Heart right ventricle (tissue), 16 donors: ENCODE data around the gene MIF4GD. TPM values are rescaled to one million over a fixed set of nuclear protein-coding genes. Genes with fewer than 3 reads are reported as not detected.

ENCODE experiments used
- ATAC-seq, 8 donors: fragments of 200-7000 bp; cut with Tn5 transposase; one replicate each; pipeline ENCODE4 v1.9.1; 2020; ENCODE audit warnings: mild to moderate bottlenecking in 8 of 8, moderate library complexity in 8 of 8, moderate number of reproducible peaks in 1 of 8
- DNase-seq, 2 donors: peaks; one replicate each; pipeline ENCODE4 v3.0.0-alpha.2; 2020
- H3K27ac ChIP-seq, 10 donors: fragments of 200-600 bp; sonication (generic) in 2 of 10; one replicate each; pipeline versions ENCODE4 v1.5.0 to v1.8.0; 2020 to 2022; ENCODE audit warnings: mild to moderate bottlenecking in 3 of 10
- H3K27me3 ChIP-seq, 7 donors: fragments of 200-600 bp; one replicate each; pipeline ENCODE4 v1.8.0; 2021 to 2022; ENCODE audit warnings: mild to moderate bottlenecking in 2 of 7
- H3K36me3 ChIP-seq, 9 donors: fragments of 200-600 bp; sonication (generic) in 1 of 9; one replicate each; pipeline versions ENCODE4 v1.5.0 to v1.8.0; 2020 to 2022; ENCODE audit warnings: mild to moderate bottlenecking in 2 of 9
- H3K4me1 ChIP-seq, 9 donors: fragments of 200-600 bp; sonication (generic) in 1 of 9; one replicate each; pipeline versions ENCODE4 v1.5.0 to v1.8.0; 2020 to 2022; ENCODE audit warnings: mild to moderate bottlenecking in 4 of 9
- H3K4me3 ChIP-seq, 10 donors: fragments of 200-600 bp; sonication (generic) in 2 of 10; one replicate each; pipeline versions ENCODE4 v1.5.0 to v1.8.0; 2020 to 2022; ENCODE audit warnings: mild to moderate bottlenecking in 7 of 10, moderate library complexity in 2 of 10
- H3K9me3 ChIP-seq, 11 donors: fragments of 200-600 bp in 10 of 11; sonication (generic) in 2 of 11; one replicate each; pipeline versions ENCODE4 v1.5.0 to v1.8.0; 2013 to 2022; ENCODE audit warnings: mild to moderate bottlenecking in 2 of 11, control low read depth in 1 of 11, moderate library complexity in 1 of 11
- CTCF ChIP-seq, 9 donors: fragments of 200-600 bp; sonication (generic) in 2 of 9; IDR thresholded peaks; one replicate each; pipeline versions ENCODE4 v1.5.0 to v1.8.0; 2021 to 2022; ENCODE audit warnings: antibody characterized with exemption in 9 of 9, mild to moderate bottlenecking in 5 of 9, moderate library complexity in 1 of 9
- WGBS, 2 donors: extraction: QIAGEN DNeasy Blood & Tissue Kit; methylation state at CpG; one replicate each; pipeline ENCODE4 v1.1.7; 2013; ENCODE audit warnings: inconsistent platforms in 1 of 2; 5-methylcytosine and 5-hydroxymethylcytosine counted together
- intact Hi-C, 10 donors: fragments of 100-400 bp; cut with DNase I; formaldehyde crosslinking; loops; one replicate each; pipeline versions ENCODE4 v1.11.1 to v1.14.2; 2022
- polyA plus RNA-seq, 2 donors: library from polyadenylated mRNA; stranded (reverse); fragments of 200-250 nt; gene quantifications; one replicate each; pipeline ENCODE4 v1.2.3, GENCODE V29; 2013
- total RNA-seq, 10 donors: library from RNA; stranded (reverse); fragmentation: NEBNext Ultra II Directional in 3 of 10; extraction: Animal tissue kit (Norgen Biotek cat#: 25700) in 3 of 10; gene quantifications; one replicate each; pipeline versions ENCODE4 v1.2.1 to v1.2.4, GENCODE V29; 2021 to 2023
- donor health status: Arrhythmogenic right ventricular cardiomyopathy.
- donor health status: ischemic (EF 13 %, LVEDD 7.1; RV severe dilation, severe dysfunction).
- donor health status: healthy with polysubstance abuse.
- donor health status: DM: no; HTN: yes; CAD: no.
- donor health status: DM: no; HTN: no; CAD: no.
- donor health status: ischemic (EF 25% LVEDD 6.9; RV normal size, moderate dysfunction).
- donor health status: ischemic (EF 25% LVEDD 5.7; RV mildly dilated, moderate dysfunction).
- donor health status: healthy.
- donor health status: DM: yes; HTN: yes; CAD: no.
- donor health status: Ischemic cardiomyopathy.
- donor health status: ischemic (EF 35%, LVEDD 5.7; RV mildly dilated, moderate dysfunction).
- donor health status: nonischemic (EF 11% LVEDD 7.7; RV severe dilation, severe dysfunction).
- donor health status: DM: yes; HTN: yes; CAD: no.
- donor health status: PGD.
- donor health status: ischemic (EF 29% LVEDD 5.4; RV normal size, mild dysfunction).
- donor health status: nonischemic (EF 23%, LVEDD 6.1; RV moderate dilation, normal function).

Gene MIF4GD
- total and polyA plus RNA-seq, 12 donors, result 7.5 to 27.7 (median 15.6) TPM

GRCh38 chr17:75238020-75238580 is 32.9 kb downstream of the MIF4GD start:
- ATAC-seq (peak in 1 of 8 donors; percentile 4), DNase-seq (no peak)
- no peak for TF ChIP-seq CTCF (IDR thresholded peaks at IDR 0.05)
- H3K4me3 ChIP-seq, result no peak overlapping the region
- H3K27me3 ChIP-seq, result no peaks in the 10 kb centered on the region
- peak overlapping the region in 4 of 10 donors; percentile 7 to 55 (median 26) for H3K27ac ChIP-seq
- no peaks in the 10 kb centered on the region for H3K9me3 ChIP-seq
- 78 to 81% methylated on average over 11 of the region's 11 CpGs for WGBS, 2 donors
- peaks cover 0 to 29% (median 24%) of the 10 kb centered on the region in 9 donors for H3K4me1 ChIP-seq
- intact Hi-C loops, result no loop called here
- peaks cover 0 to 100% (median 44%) of the 10 kb centered on the region in 9 donors for H3K36me3 ChIP-seq

- H3K4me1 ChIP-seq, result peaks cover 0 to 29% (median 19%) of the 10 kb centered on the region in 9 donors
- H3K27ac ChIP-seq, result peak overlapping the region in 6 of 10 donors; percentile 9 to 55 (median 22)
- no peak for DNase-seq
- TF ChIP-seq CTCF (IDR thresholded peaks at IDR 0.05), result no peak
- H3K36me3 ChIP-seq, result peaks cover 0 to 100% (median 44%) of the 10 kb centered on the region in 9 donors
- intact Hi-C loops, result no loop called here
- H3K9me3 ChIP-seq, result no peaks in the 10 kb centered on the region
- ATAC-seq, result peak in 6 of 8 donors; percentile 13 to 75 (median 58)
- no peak overlapping the region for H3K4me3 ChIP-seq
- no peaks in the 10 kb centered on the region for H3K27me3 ChIP-seq
- 56 to 63% methylated on average over 12 of the region's 12 CpGs for WGBS, 2 donors
Measured at GRCh38 chr17:75237100-75238014, 33.7 kb downstream of the MIF4GD start.

- DNase-seq, result no peak
- ATAC-seq, result no peak
- Histone ChIP-seq H3K27me3 (no peaks in the 10 kb centered on the region), H3K4me1 (peaks cover 0 to 13% (median 9%) of the 10 kb centered on the region in 9 donors), H3K27ac (no peak overlapping the region), H3K4me3 (no peak overlapping the region), H3K9me3 (no peaks in the 10 kb centered on the region), H3K36me3 (peaks cover 0 to 100% (median 45%) of the 10 kb centered on the region in 9 donors)
- intact Hi-C loops, result no loop called here
- no peak for TF ChIP-seq CTCF (IDR thresholded peaks at IDR 0.05)
- WGBS, 2 donors, result 95% methylated on average over 13 of the region's 13 CpGs
Measured at GRCh38 chr17:75232786-75233185, 38.2 kb downstream of the MIF4GD start.

- no peak for DNase-seq
- ATAC-seq, result no peak
- Histone ChIP-seq H3K9me3 (no peaks in the 10 kb centered on the region), H3K4me3 (no peak overlapping the region), H3K36me3 (peaks cover 0 to 100% (median 40%) of the 10 kb centered on the region in 9 donors), H3K4me1 (peaks cover 0 to 15% (median under 1%) of the 10 kb centered on the region in 9 donors), H3K27ac (no peak overlapping the region), H3K27me3 (no peaks in the 10 kb centered on the region)
- TF ChIP-seq CTCF (IDR thresholded peaks at IDR 0.05), result no peak
- intact Hi-C loops, result no loop called here
- 90 to 95% methylated on average over 18 of the region's 18 CpGs for WGBS, 2 donors
Measured at GRCh38 chr17:75231741-75232464, 39.1 kb downstream of the MIF4GD start.
